ENCODE results near the gene PPM1E.
"Not testable (repeated sequence)": the region's sequence is repeated elsewhere in the genome, so short reads cannot be mapped to it uniquely, and the experiment has no call there.

Gene PPM1E

DNA sequence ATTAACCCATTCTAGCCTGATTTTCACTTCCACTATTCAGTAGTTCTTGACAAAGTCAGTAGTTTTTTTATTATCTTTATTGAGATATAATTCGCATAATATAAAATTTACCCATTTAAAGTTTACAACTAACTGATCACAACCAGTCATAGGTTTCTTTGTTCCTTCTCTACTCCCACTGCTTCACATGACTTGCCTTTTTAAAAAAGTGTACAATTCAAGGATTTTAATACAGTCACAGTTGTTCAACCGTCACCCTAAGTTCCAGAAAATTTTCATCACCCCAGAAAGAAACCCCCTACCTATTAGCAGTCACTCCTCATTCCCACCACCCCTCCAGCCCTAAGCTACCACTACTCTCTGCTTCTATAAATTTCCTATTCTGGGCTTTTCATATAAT lies 188.5 kb downstream of the PPM1E start:
- in situ Hi-C loops (cut with HindIII; ENCODE audit: low sequenced_read_pairs) = no loop called here

- in situ Hi-C loops (cut with HindIII; ENCODE audit: low sequenced_read_pairs) = no loop called here
Observed at GRCh38 chr17:58947411-58947810, 191.8 kb downstream of the PPM1E start.

GRCh38 chr17:58947824-58948223 lies 192.2 kb downstream of the PPM1E start:
- in situ Hi-C loops (cut with HindIII; ENCODE audit: low sequenced_read_pairs) = no loop called here

DNA sequence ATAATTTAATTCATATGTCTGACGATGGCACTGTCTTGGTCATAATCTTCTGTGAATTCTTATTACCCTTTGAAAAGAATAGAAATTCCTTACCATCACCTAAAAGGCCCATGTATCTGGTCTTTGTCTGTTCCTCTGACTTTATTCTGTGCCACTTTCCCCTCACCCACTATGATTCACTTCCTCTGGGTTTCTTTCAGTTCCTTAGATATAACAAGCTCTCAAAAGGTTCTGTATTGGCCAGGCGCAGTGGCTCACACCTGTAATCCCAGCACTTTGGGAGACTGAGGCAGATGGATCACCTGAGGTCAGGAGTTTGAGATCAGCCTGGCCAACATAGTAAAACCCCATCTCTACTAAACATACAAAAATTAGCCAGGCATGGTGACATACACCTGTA lies 198.7 kb downstream of the PPM1E start:
- in situ Hi-C loops (cut with HindIII; ENCODE audit: low sequenced_read_pairs) = not testable (repeated sequence)

GRCh38 chr17:58956997-58957724 lies 201.5 kb downstream of the PPM1E start:
- in situ Hi-C loops (cut with HindIII; ENCODE audit: low sequenced_read_pairs) = no loop called here

DNA sequence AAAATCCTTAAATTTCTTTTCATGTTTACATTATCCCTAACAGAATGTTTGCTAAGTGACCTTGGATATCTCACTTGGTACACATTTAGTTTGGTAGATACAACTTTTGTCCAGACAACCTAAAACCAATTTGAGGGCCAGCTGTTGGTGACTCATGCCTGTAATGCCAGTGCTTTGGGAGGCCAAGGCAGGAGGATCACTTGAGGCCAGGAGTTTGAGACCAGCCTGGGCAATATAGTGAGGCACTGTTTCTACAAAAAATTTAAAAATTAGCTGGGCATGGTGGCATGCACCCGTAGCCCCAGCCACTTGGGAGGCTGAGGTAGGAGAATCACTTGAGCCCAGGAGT lies 202.0 kb downstream of the PPM1E start:
- in situ Hi-C loops (cut with HindIII; ENCODE audit: low sequenced_read_pairs) = not testable (repeated sequence)

DNA sequence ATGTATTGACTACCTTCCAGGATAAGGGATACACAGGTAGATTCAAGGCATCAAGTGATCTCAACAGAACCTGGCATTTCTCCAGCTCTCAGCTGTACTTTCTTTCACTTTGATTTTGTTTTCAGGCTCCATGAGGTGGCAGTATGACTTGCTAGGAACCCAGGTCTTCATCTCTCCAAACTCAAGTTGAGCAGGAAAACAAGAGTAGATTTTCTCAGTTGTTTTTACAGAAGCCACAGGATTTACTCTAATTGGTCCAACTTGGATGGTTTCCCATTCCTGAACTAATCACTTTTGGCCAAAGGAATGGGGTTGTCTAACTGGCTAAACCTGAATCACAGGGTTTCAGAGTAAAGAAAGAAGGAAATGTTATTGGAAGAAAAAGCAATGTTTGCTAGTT lies 204.4 kb downstream of the PPM1E start:
- in situ Hi-C loops (cut with HindIII; ENCODE audit: low sequenced_read_pairs) = no loop called here

DNA sequence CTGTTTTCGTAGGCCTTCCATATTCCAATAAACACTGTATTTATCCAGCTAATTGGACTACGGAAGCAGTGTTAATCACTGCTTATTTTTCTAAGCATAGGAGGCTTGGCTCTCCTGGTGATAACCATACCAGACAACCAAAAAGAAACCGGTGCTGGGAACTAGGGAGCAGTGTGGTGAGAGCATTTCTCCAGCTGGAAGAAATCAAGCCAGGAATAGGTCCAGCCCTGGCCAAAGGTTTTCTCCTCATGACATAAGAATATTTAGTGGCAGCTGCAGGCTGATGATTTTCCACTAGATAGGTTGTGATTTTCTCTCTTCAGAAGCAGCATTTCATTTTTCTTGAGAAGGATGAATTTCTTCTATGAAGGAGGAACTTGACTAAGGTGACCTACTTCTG lies 209.6 kb downstream of the PPM1E start:
- in situ Hi-C loops (cut with HindIII; ENCODE audit: low sequenced_read_pairs) = no loop called here

DNA sequence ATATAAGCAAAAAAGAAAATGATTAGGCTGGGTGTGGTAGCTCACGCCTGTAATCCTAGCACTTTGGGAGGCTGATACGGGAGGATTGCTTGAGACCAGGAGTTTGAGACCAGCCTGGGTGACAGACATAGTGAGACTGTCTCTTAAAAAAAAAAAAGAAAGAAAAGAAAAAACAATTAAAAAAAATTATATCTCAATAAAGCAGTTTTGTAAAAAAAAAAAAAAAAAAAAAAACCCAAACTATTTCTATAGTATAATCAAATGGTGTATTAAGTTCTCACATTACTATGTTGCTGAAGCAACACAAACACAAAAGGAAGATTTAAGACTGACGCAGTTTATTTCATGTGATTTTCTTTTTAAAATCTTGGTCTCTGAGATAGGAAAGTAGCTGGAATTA lies 210.6 kb downstream of the PPM1E start:
- in situ Hi-C loops (cut with HindIII; ENCODE audit: low sequenced_read_pairs) = no loop called here

- in situ Hi-C loops (cut with HindIII; ENCODE audit: low sequenced_read_pairs) = no loop called here
Observed at GRCh38 chr17:58968426-58969061, 212.9 kb downstream of the PPM1E start.

DNA sequence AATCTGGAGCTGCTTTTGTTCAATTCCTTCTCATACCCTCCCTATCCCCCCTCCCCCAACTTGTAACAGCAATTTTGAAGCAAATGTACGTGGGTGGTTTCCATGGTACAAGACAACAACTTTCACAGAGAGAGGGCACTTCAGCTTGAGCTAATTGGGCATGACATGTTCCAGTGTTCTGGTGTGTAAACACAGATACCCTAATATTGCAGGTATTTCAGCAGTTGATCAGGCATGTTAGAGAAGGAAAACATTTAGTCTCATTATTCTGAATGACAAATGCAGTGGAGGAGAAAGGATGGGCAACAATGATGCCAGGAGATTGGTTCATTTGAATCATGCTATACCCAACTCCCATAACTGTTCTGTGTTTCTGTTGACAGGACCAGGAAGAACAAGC lies 213.5 kb downstream of the PPM1E start:
- in situ Hi-C loops (cut with HindIII; ENCODE audit: low sequenced_read_pairs) = no loop called here

- in situ Hi-C loops (cut with HindIII; ENCODE audit: low sequenced_read_pairs) = no loop called here
Observed at GRCh38 chr17:58969612-58970011, 214.0 kb downstream of the PPM1E start.

- in situ Hi-C loops (cut with HindIII; ENCODE audit: low sequenced_read_pairs) = no loop called here
Observed at GRCh38 chr17:58970609-58971450, 215.2 kb downstream of the PPM1E start.

DNA sequence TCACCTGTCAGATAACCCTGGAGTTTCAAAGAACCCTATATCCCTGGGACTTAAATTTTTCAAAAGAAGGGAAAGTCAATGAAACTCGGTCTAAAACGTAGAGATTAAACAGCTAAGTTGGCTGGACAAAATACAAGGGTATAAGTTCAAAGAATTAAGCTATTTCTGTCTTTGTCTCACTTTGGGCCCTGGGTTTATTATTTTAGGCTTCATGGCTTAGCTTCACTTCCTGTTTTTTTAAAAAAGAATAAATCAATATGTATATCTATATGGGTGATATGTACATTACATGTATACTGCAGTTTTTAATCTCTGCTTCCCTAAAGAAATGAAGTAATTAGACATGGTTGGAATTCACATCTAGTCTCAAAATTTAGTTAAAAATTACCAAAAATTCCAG lies 218.7 kb downstream of the PPM1E start:
- in situ Hi-C loops (cut with HindIII; ENCODE audit: low sequenced_read_pairs) = no loop called here

- in situ Hi-C loops (cut with HindIII; ENCODE audit: low sequenced_read_pairs) = no loop called here
Observed at GRCh38 chr17:58976541-58976940, 220.9 kb downstream of the PPM1E start.

DNA sequence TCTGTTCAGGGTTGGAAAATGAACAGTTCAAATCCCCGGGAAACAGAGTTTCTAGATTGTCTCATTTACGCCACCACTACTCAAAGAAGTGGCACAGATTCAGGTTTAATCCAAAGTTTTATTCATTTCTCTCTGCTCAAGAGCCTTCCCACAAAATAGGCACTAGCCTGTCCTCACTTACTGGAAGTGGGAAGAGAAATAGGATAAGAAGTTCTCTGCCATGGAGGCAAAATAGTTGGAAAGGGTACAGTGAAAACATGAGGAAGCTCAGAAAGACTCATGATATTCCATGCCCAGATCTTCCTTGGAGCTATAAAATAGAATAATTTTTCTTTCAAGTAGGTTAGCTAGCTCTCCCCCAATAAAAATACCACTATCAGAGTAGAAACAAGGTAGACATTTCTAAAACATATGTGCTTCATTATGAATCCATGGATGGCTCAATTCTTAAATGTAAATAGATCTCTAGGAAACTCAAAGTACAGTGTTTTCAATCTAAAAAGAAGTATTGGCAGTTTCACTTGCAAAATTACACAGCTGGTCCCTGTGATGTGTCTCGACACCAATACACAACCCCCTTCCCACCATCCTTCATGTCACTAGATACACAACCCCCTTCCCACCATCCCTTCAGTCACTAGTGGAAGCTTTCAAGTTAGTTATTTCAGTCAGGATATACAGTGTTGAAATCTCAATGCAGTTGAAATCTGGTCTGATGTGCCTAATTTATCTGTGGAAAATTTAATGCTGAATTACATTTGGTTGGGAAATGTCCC lies 225.2 kb downstream of the PPM1E start:
- in situ Hi-C loops (cut with HindIII; ENCODE audit: low sequenced_read_pairs) = no loop called here

DNA sequence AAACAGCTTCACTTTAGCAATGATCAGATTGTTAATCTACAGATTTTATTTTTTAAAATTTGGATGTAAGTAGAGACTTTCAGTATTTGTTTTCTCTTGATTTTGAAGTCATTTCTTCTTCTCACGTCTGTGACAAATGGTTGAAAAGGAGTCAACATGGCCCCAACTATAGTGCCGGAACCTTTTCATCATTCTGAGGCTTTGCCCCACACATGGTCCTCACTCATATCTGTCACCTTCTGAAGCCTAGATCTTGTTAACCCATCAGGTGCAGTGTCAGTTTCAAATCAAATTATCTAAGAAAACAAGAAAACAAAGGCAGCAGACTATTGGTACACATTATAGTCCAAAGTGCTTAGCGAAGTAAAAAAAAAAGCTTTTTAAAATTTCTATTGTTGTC lies 227.0 kb downstream of the PPM1E start:
- in situ Hi-C loops (cut with HindIII; ENCODE audit: low sequenced_read_pairs) = no loop called here

DNA sequence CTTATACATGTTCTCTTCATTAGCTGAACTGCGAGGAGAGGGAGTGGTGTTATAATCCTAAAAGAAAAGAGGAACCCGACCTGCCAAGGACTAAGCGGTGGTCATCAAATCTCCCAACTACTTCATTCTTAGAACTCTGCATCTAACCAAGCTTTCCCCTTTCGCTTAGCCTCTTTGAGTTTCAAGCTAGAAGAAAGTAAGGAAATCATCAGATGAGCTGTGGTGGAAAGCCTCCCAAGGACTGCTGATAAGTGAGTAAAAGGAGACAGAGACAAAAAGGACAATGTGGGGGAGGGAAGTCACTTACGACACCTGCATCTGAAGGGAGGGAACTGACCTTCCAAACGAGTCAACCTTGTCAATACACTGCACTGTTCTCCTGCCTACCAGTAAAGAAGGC lies 229.7 kb downstream of the PPM1E start:
- in situ Hi-C loops (cut with HindIII; ENCODE audit: low sequenced_read_pairs) = no loop called here

- in situ Hi-C loops (cut with HindIII; ENCODE audit: low sequenced_read_pairs) = no loop called here
Observed at GRCh38 chr17:58985971-58986370, 230.3 kb downstream of the PPM1E start.

DNA sequence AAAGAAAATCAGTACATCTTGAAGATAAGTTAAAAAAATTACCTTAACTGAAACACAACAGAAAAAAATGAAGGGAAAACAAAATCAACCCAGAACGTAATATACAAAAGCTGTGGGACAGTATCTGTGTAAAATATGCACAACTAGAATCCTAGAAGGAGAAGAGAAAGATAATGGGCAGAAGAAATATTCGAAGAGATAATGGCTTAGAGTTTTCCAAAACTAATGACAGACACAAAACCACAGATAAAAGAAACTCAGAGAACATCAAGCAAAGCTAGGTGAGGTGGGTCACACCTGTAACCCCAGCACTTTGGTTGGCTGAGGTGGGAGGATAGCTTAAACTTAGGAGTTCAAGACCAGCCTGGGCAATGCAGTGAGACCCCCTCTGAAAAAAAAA lies 234.0 kb downstream of the PPM1E start:
- in situ Hi-C loops (cut with HindIII; ENCODE audit: low sequenced_read_pairs) = no loop called here

GRCh38 chr17:58991718-58992331 lies 236.2 kb downstream of the PPM1E start:
- in situ Hi-C loops (cut with HindIII; ENCODE audit: low sequenced_read_pairs) = no loop called here

Measured in endothelial cell of hepatic sinusoid (primary cell).